GM18502 (cell line): ENCODE data around the gene MRGPRG.
"Not testable (repeated sequence)": the region's sequence is repeated elsewhere in the genome, so short reads cannot be mapped to it uniquely, and the experiment has no call there.

Source experiments
- ATAC-seq: cut with Tn5 transposase; IDR thresholded peaks from one replicate; pipeline ENCODE4 v1.9.1; 2021; ENCODE audit warnings: mild to moderate bottlenecking; ENCODE audit not compliant: unreplicated experiment, poor library complexity

The MRGPRG gene

GRCh38 chr11:3181725-3182461 lies 36.7 kb downstream of the MRGPRG start:
- ATAC-seq = no peak

- ATAC-seq = no peak
These were observed 37.7 kb downstream of the MRGPRG start for GRCh38 chr11:3180869-3181268.

GRCh38 chr11:3178349-3178748 lies 40.3 kb downstream of the MRGPRG start:
- ATAC-seq = no peak

GRCh38 chr11:3177931-3178330 lies 40.7 kb downstream of the MRGPRG start:
- ATAC-seq = no peak

- ATAC-seq = no peak
These were observed 42.1 kb downstream of the MRGPRG start for GRCh38 chr11:3176487-3176886.

GRCh38 chr11:3175194-3175593 lies 43.4 kb downstream of the MRGPRG start:
- ATAC-seq = no peak

GRCh38 chr11:3174387-3174786 lies 44.2 kb downstream of the MRGPRG start:
- ATAC-seq = no peak

- ATAC-seq = no peak
These were observed 44.8 kb downstream of the MRGPRG start for GRCh38 chr11:3173795-3174194.

- no peak for ATAC-seq
These were observed 46.6 kb downstream of the MRGPRG start for GRCh38 chr11:3171931-3172560.

GRCh38 chr11:3170756-3171650 lies 47.6 kb downstream of the MRGPRG start:
- ATAC-seq = no peak

GRCh38 chr11:3170044-3170755 lies 48.4 kb downstream of the MRGPRG start:
- no peak for ATAC-seq

GRCh38 chr11:3169255-3170043 lies 49.2 kb downstream of the MRGPRG start:
- ATAC-seq = no peak

GRCh38 chr11:3168742-3169254 lies 49.8 kb downstream of the MRGPRG start:
- not testable (repeated sequence) for ATAC-seq
